ENCODE data around the gene ITGB7.
A peak's percentile ranks its signal among the peaks of the same experiment; 100 is the strongest.
"Not testable (repeated sequence)": the region's sequence is repeated elsewhere in the genome, so short reads cannot be mapped to it uniquely, and the experiment has no call there.

The ITGB7 gene

GRCh38 chr12:53195516-53196420, 11.3 kb downstream of the ITGB7 start:
- no peak for DNase-seq

GRCh38 chr12:53194973-53195372, 12.1 kb downstream of the ITGB7 start:
- DNase-seq: no peak

- DNase-seq: no peak
These were observed 12.9 kb downstream of the ITGB7 start for GRCh38 chr12:53193985-53194716.

GRCh38 chr12:53193040-53193439, 14.0 kb downstream of the ITGB7 start:
- DNase-seq: no peak

GRCh38 chr12:53192531-53193021, 14.5 kb downstream of the ITGB7 start:
- no peak for DNase-seq

- DNase-seq: no peak
These were observed 15.0 kb downstream of the ITGB7 start for GRCh38 chr12:53191885-53192530.

- DNase-seq: no peak
These were observed 15.8 kb downstream of the ITGB7 start for GRCh38 chr12:53191096-53191884.

- peak in 1 of 2 experiments; percentile 40 for DNase-seq
These were observed 16.8 kb downstream of the ITGB7 start for GRCh38 chr12:53190108-53190729.

GRCh38 chr12:53187145-53187899, 19.7 kb downstream of the ITGB7 start:
- DNase-seq: no peak

GRCh38 chr12:53186745-53187144, 20.3 kb downstream of the ITGB7 start:
- no peak for DNase-seq

GRCh38 chr12:53185582-53186153, 21.4 kb downstream of the ITGB7 start:
- no peak for DNase-seq

GRCh38 chr12:53184828-53185227, 22.2 kb downstream of the ITGB7 start:
- no peak for DNase-seq

GRCh38 chr12:53182903-53183302, 24.1 kb downstream of the ITGB7 start:
- peak in 1 of 2 experiments; percentile 6 for DNase-seq

- no peak for DNase-seq
These were observed 25.1 kb downstream of the ITGB7 start for GRCh38 chr12:53181935-53182334.

- peak; percentile 66 to 85 for DNase-seq
These were observed 26.0 kb downstream of the ITGB7 start for GRCh38 chr12:53180931-53181645.

- DNase-seq: peak; percentile 96 to 97
These were observed 26.7 kb downstream of the ITGB7 start, which contains the start of the genes CSAD and ZNF740 for GRCh38 chr12:53180220-53180930. TSS of gene CSAD (minus strand) at chr12:53180925. CDS start at chr12:53173470, 7,455 bp downstream. TSS of gene ZNF740 (plus strand) at chr12:53180722. CDS start at chr12:53181984, 1,262 bp downstream.

GRCh38 chr12:53179687-53180219, 27.3 kb downstream of the ITGB7 start:
- no peak for DNase-seq

GRCh38 chr12:53178803-53179202, 28.2 kb downstream of the ITGB7 start:
- DNase-seq: not testable (repeated sequence)

GRCh38 chr12:53177447-53177846, 29.6 kb downstream of the ITGB7 start:
- DNase-seq: not testable (repeated sequence)
